GM21447 (cell line): ENCODE data around the gene MIPOL1.
"Not testable (repeated sequence)": the region's sequence is repeated elsewhere in the genome, so short reads cannot be mapped to it uniquely, and the experiment has no call there.

ENCODE experiments used
- ATAC-seq: cut with Tn5 transposase; IDR thresholded peaks from one replicate; pipeline ENCODE4 v1.9.1; 2021; ENCODE audit not compliant: unreplicated experiment

Gene MIPOL1

DNA sequence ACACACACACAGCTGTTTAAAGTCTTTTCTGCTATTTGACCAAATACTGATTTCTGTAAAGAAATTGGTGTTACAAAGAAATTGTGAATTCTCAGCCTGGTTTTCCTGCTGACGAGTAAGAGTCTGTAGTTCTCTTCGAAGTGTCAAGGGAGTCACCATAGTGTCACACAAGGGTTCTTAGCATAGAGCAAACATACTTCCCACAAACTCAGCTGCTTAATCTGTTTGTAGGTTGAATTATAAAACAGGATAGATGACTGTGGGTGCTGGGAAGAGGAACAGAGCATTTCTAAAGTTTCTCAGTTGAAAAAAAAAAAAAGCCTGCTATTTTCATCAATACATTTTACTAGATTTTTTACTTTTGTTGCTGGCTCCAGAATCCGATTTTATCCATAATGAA lies 314.4 kb downstream of the MIPOL1 start:
- no peak for ATAC-seq

DNA sequence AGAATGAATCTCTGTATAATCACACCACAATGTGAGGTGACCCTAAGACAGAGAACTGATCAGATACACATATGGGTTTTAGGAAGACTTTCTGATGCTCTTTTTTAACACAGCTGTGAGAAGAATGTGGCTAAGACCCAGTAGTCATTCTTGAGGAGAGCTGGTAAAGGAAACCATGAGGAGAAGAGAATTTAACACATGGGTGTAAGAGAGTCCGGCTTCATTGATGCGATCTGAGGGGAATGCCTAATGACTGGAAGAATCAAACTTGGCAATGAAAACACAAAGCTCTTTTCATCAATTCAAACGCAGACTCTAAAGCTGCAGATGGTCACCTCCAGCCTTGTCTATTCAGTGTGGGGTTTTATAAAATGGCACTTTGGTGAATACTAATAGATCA lies 318.0 kb downstream of the MIPOL1 start:
- ATAC-seq, result no peak

DNA sequence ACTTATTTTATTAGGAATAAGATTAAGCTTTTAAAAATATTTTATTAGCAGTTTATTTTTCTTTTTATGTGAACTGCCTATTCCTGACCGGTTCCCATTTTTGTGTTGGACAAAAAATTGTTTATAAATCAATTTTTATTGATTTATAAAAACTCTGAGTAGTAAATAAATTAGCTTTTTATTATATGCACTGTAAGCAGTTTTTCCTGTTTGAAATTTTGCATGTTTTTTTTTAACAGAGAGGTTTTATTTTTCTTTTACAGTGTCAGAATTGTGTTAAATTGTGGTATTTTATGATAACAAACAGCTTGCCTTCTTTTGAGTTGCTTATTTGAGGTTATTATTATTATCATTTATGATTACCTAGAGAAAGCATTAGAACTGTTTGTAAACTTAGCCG lies 329.3 kb downstream of the MIPOL1 start:
- ATAC-seq, result no peak

DNA sequence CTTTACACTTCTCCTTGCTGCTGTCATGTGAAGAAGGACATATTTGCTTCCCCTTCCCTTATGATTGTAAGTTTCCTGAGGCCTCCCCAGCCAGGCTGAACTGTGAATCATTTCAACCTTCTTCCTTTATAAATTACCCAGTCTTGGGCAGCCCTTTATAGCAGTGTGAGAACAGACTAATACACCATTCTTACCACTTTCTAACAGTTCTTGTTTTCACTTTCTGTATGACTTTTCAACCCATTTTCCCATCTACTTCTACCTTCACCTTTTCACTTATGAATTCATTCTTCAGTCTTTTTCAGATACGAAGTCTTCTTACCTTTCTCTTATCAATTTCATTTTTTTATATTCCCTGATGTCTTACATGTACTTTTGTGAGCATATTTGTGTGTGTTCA lies 342.3 kb downstream of the MIPOL1 start:
- no peak for ATAC-seq

DNA sequence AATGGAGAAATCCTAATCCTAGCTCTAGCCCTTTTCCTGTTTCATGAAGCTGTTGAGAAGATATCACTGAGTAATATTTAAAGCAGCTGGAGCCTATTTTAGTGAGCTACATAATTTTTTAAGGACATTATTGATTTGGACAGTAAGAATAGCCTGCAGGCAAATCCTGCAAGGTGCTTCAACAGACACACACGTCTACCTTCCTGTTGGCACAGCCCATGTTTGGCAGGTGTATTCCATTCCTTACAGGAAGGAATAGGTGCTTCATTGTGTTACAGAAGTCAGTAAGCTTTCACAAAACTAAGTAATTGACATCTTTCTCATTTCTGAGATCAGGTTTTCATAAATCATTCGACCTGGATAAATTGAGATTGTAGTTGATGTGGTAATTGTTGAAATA lies 346.7 kb downstream of the MIPOL1 start:
- no peak for ATAC-seq

DNA sequence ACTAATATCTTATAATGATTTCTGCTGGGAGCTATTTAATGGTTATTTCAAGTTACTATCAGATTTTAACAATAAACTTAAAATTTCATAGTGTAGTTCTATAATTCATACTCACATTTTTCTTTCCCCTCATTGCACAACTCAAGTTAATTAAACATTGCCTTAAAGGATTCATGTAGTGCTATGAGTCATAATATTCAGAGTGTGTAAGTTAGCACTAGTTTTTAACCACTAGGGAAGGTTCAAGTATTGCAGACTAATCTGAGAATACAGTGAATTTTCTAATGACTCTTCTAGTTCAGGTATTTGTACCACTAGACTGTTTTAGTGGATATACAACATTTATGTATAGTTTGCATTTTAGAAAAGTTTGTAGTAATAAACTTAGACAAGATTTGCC lies 347.4 kb downstream of the MIPOL1 start:
- no peak for ATAC-seq

DNA sequence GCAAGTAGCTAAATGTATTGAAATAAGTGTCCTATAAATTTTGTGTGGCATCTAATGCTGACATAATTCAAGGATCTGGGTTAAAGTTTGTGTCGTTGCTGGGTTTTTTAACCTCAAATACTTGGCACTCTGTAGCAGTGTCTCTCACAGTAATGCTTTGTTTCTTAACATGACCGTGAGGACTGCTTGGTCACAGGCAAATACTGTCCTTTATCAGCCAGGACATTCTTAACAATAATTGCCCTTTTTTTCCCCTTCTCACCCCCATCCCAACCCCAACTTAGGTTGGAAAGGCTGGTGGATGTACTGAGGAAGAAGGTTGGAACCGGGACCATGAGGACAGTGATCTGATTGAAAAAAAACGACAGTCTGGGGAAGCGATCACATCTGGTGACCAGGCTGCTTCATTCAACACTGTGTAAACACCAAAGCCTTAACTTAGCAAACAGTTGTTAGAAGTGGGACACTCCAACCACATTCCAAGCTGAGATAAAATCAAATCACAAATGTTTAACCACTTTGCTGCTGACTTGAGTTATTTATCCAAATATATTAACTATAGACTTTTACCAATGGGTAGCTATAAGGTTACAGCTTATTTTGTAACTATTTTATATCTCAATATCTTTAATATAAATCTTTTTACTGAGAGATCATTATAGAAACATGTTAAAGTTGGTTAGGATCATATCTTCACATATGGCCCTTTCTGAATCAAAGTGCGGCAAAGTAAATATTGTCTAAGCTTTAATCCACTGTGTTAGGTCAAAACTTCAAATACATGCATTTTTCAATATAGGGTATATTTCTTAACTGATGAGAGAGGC lies 349.1 kb downstream of the MIPOL1 start:
- ATAC-seq, result no peak

DNA sequence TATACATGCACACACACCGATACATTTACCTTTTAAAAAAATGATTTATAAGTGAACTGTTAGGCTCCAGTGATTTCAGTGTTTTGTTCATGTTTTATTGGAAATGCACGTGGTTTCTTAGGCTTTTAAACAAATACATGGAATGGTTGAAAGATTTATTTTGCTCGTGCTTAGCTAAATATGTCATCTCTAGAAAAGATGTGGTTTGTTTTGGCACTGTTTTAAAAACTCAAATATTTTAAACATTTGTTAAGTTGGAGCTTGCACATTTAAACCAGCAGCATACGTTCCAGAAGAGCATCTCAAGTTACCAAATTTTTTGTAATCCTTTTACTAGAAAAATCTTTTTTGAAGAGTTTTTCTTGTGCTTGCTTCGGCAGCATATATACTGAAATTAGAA lies 352.8 kb downstream of the MIPOL1 start:
- no peak for ATAC-seq

DNA sequence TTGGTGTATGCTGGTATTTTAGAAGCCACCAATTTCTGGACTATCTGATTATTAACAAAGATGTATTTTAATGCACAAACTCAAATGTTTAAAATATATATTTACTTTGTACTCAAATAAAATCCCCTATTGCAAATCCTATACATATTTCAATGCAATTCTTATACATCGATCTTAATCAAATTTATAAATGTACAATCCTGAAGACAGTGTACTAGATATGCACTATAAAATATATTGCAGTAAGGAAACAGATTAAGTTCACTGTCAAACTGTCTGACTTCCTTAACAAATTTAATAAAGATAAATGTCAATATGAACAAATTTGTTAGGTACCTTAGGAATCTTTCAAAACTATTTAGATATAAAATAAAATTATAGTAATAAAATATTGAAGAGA lies 353.4 kb downstream of the MIPOL1 start:
- ATAC-seq, result no peak

DNA sequence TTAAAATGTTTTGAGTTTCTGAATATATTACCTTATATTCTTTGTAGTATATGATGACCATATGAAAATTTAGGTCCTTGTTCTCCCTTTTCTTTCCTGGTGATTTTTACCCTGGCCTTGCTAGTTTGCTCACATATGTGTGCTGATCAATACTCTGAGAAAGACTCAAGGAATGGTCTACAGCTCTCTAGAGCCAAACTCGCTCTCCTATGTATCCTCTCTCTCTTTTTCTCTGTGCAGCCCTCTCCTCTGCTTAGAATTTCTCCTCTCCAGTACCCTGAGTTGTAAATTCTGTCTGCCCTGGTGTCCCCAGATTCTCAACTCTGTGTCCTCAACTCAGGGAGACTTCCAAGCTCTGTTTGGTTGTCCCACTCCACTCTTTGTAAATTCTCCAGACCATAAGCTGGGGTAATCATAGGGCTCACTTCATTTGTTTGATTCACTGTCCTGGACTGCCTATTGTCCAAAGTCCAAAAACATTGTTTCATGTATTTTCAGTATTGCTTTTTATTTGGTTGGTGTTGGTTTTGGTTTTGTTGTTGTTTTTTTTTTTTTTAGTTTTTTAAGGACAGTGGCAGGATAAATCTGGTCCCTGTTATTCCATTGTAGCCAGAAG lies 356.3 kb downstream of the MIPOL1 start:
- ATAC-seq, result no peak

DNA sequence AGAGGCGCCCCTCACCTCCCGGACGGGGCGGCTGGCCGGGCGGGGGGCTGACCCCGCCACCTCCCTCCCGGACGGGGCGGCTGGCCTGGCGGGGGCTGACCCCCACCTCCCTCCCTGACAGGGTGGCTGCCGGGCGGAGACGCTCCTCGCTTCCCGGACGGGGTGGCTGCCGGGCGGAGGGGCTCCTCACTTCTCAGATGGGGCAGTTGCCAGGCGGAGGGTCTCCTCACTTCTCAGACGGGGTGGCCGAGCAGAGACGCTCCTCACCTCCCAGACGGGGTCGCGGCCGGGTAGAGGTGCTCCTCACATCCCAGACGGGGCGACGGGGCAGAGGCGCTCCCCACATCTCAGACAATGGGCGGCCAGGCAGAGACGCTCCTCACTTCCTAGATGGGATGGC lies 357.9 kb downstream of the MIPOL1 start:
- ATAC-seq, result not testable (repeated sequence)

DNA sequence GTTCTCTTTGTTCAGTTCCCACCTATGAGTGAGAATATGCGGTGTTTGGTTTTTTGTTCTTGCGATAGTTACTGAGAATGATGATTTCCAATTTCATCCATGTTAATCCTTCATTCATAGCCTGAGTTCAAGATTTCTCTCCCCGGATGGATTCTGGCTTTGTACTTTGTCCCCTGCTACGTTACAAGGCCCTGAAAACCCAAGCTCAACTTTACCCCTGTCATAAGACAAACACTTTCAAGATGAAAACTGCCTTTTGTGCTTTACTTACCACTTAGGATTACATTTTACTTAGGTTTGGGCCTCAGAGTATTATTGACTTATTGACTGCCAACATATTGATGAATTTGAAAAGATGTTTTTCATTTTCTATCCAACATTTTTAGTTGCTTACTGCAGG lies 361.0 kb downstream of the MIPOL1 start:
- ATAC-seq, result no peak

DNA sequence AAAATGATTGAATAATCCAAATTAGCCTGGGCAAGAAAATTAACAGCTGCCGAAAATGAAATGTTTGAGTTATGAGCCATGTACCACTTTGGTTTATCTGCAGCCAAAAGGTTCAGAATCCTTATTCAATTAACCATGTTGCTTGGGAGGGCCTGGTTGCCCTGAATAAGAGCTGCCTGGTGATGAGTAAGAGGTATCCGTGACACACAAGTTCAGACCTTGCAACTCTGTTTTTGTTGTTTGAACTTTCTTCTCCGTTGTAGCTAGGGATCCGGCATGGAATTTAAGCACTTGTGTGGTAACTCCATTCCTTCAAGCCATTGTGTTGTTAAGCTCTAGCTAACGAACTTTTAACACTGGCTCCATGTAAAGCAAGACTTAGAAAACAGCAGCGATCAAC lies 361.6 kb downstream of the MIPOL1 start:
- no peak for ATAC-seq

DNA sequence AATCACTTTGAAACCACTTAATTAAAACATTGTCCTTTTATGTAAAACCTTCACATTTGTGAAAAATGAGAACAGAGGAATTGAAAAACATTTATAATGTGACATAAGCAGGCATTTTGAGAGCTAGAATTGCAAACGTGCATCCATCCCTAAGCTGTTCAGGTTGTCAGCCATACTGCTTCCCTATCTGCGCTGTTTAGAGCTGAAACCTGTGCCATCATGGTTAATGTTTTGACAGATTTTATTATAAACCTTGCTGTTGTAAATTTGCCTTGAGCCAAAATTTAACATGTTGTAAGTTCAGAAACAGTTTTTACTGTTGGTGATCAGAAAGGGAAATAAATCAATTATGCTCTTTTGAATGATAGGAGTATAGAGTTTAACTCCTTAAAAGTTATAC lies 365.5 kb downstream of the MIPOL1 start:
- ATAC-seq, result no peak

DNA sequence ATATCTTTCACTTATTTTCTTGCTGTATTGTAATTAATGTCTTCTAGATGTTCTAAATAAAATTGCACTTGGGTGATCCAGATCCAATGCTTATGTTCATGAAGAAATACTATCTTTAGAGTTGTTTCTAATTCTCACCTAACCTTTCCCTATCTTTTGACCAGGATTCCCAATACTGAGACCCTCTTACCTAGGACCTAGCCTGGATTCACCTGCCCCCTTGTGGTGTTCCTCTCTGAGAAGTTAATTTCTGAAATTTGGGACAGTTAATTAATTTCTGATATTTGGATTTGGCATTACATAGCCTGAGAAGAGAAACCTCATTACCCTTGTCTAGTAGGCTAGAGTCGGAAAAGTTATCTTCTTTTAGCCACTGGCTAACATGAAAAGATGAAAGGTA lies 367.8 kb downstream of the MIPOL1 start:
- ATAC-seq, result no peak

DNA sequence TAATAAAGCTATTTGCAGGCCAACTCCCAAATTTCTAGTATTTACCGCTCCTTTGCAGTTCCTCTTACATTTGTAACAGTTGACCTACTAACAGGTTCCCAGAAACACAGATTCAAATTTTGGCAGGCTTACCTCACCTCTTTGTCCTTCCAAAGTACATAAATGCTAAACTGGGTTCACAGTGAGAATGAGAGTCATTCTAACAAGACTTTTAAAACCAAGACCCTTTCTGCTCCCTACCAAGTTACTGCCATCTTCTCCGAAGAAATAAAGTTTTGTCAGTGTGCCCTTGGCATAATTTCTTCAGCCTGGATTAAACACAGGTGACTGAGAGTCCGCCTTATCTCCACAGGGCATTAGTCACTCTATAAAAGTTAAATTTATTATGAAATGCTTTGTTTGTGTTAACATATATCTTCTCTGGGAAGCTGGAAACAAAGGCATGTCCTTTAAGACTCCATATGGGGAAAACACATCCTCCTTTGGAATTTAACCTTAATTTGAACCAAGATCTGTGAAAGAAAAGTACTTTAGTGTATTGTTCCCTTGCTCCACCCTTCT lies 369.2 kb downstream of the MIPOL1 start:
- no peak for ATAC-seq

DNA sequence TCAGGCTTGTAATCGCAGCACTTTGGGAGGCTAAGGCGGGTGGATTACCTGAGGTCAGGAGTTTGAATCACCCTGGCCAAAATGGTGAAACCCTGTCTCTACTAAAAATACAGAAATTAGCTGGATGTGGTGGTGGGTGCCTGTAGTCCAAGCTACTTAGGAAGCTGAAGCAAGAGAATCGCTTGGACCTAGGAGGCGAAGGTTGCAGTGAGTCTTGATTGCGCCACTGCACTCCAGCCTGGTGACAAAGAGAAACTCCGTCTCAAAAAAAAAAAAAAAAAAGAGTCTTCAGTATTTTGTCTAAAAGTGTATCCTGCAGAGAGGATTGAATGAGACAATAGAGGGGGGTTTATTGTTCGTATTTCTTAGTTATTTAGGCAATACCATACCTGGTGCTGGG lies 372.0 kb downstream of the MIPOL1 start:
- ATAC-seq, result no peak

DNA sequence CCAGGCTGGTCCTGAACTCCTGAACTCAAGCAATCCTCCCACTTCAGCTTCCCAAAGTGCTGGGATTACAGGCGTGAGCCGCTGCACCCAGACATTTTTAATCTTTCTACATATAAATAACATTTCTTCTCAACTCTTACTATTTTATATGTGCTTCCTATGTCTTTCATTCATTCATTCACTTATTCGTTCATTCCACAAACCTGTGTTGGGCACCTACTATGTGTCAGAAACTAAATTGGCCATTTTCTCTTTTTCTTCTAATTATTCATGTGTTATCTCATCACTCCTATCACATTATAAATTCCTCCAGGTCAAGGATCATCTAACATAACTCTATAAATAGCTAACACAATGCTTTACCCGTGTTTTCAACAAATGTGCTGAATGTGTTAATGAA lies 373.7 kb downstream of the MIPOL1 start:
- ATAC-seq, result no peak

DNA sequence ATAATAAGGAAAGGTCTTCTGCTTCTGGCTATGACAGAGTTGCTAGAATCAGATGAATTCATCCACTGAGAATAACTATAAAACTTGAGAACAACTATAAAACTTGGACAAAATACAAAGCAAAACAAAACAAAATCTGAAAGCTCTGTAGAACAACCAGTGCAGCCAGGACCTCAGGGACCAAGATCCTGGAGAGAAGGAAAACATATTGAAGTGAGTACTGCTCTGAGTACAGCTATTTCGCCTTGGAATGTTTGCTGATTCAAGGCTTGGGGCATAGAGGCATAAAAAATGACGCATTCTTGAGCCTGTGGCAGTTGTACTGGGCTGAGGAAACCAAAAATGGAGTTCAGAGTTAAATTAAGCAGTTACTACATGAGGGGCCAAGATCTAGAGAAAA lies 375.6 kb downstream of the MIPOL1 start:
- no peak for ATAC-seq

DNA sequence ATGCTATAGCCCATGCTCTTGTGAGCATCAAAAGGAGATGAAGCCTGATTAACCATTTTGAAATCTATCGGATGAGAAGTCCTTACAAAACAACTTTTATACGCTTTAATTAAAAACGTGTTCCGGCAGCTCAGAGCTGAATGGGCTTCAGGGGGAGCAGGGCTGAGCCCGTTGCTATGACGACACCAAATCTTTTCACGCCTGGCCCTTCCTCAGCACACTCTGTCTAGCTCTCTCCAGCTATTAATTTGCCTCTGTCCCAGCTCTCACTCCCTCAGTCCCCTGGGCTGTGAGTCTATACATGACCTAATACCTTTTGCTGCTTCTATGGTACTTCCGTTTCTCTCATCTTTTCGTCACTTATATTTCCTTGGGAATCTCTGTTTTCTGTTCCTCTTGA lies 381.5 kb downstream of the MIPOL1 start:
- ATAC-seq, result no peak

DNA sequence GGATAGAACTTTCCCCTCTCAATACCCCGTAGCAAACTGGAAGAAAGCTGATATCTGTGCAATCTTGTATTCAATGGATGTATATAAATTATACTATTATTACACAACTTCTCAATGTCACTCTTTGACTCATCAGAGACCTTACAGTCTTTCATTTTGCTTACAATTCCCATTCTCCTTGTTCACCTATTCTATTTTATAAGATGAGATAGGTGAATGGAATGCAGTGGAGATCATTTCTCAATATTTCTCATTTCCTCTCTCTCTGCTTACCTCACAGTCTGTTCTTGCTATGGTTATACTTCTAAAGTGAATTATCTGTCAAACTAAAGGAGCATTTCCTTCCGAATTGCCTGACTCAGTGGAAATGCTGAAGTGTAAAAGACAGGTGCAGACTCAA lies 382.4 kb downstream of the MIPOL1 start:
- ATAC-seq, result no peak

DNA sequence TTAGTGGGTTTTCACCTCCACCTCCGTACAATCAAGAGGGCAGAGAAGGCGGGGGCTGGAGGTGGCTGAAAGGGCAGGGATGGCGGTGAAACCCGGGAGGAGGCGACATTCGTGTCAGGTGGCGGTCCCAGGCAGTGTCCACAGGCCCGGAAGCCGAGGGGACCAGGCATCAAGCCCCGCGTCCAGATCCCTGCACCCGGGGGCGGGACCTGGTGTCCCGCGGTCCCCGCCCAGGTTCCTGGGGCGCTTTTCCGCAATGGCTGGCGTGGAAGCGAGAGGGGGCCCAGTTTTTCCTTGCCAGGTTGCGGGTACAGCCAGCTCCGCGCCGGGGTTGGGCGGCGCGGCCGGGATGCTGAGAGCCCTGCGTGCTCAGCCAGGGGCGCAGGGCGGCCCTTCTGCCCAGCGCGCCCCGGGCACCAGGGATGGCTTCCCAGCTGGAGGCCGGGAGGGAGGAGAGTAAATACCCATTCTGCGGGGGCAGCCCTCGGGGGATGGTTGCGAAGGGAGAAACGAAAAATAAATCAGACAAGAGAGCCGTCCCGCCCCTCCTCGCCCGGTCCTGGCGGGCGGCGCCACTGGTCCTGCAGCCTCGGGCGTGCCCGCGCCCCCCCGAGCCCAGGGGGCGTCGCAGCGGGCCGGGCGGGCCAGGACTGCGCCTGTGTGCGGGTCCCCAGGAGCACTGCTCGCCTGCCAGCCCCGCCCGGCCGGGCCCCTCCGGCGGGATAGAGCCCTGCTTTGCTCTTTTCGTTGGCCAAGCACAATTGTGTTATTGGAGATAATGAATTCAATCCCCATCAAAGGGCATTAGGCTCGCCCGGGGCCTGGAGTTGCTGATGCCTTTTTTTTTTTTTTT lies 385.8 kb downstream of the MIPOL1 start:
- ATAC-seq, result no peak
